IgD-negative memory B cell (primary cell): ENCODE measurements around the gene CACNG8. TPM values are rescaled to one million over a fixed set of nuclear protein-coding genes. Genes with fewer than 3 reads are reported as not detected.
"Not testable (repeated sequence)": the region's sequence is repeated elsewhere in the genome, so short reads cannot be mapped to it uniquely, and the experiment has no call there.

Experiments used
- H3K27ac Mint-ChIP-seq, 3 donors: one replicate each; pipeline ENCODE4 v1.8.0; 2020 to 2022; ENCODE audit warnings: mild to moderate bottlenecking in 3 of 3, mixed read lengths in 3 of 3, moderate library complexity in 1 of 3
- H3K27me3 Mint-ChIP-seq: one replicate; pipeline ENCODE4 v1.8.0; 2021; ENCODE audit warnings: mixed read lengths
- H3K36me3 Mint-ChIP-seq: one replicate; pipeline ENCODE4 v1.8.0; 2020; ENCODE audit warnings: mild to moderate bottlenecking, mixed read lengths
- H3K4me1 Mint-ChIP-seq, 3 donors: one replicate each; pipeline ENCODE4 v1.8.0; 2020 to 2022; ENCODE audit warnings: mixed read lengths in 3 of 3, mild to moderate bottlenecking in 1 of 3
- H3K4me3 Mint-ChIP-seq, 4 donors: one replicate each; pipeline ENCODE4 v1.8.0; 2020 to 2022; ENCODE audit warnings: mild to moderate bottlenecking in 4 of 4, mixed read lengths in 4 of 4, moderate library complexity in 3 of 4
- H3K9me3 Mint-ChIP-seq, 3 donors: one replicate each; pipeline ENCODE4 v1.8.0; 2020 to 2021; ENCODE audit warnings: mixed read lengths in 3 of 3, mild to moderate bottlenecking in 1 of 3
- polyA plus RNA-seq: library from polyadenylated mRNA; unstranded; fragments of 300-500 nt; fragmentation: Illumina TruSeq; gene quantifications from one replicate; pipeline ENCODE4 v1.2.3, GENCODE V29; 2021

CACNG8 gene
- polyA plus RNA-seq, 1 donor from 2014 or later = not detected

DNA sequence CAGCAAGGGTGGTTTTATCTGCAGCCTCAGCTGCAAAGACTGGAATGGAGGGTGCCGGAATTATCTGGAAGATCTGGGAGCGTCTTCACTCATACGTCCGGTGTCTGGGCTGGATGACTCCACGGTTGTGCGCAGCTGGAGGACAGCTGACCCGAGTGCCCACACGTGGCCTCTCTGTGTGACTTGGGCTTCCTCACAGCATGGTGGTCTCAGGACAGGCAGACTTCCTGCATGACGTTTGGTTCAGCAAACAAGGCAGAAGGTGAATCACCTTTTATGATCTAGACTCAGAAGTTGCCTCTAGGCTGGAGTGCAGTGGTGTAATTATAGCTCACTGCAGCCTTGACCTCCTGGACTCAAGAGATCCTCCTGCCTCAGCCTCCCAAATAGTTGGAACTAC, 61.9 kb downstream of the CACNG8 start:
- no peak overlapping the region for H3K27ac Mint-ChIP-seq
- H3K4me1 Mint-ChIP-seq = no peaks in the 10 kb centered on the region
- peaks cover 2% of the 10 kb centered on the region for H3K36me3 Mint-ChIP-seq
- peaks cover 0 to 3% (median 0%) of the 10 kb centered on the region in 3 donors for H3K9me3 Mint-ChIP-seq
- no peak overlapping the region for H3K4me3 Mint-ChIP-seq
- H3K27me3 Mint-ChIP-seq = peaks cover 16% of the 10 kb centered on the region

DNA sequence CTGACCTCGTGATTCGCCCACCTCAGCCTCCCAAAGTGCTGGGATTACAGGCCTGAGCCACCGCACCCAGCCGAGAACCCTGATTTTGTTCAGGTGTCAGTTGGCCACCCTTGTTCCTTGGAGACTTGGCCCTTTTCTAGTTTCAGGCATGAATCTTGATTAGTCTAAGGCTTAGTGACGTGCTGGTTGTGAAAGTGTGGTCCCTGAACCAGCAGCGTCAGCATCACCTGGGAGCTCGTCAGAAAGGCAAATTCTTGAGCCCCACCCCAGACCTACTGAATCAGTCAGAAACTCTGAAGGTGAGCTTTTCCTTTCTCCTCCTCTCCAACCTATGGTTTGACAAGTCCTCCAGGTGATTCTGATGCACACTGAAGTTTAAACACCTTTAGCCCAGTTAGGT, 63.9 kb downstream of the CACNG8 start:
- Mint-ChIP-seq H3K4me3 (no peak overlapping the region), H3K36me3 (peaks cover 2% of the 10 kb centered on the region), H3K4me1 (no peaks in the 10 kb centered on the region), H3K27me3 (peaks cover 15% of the 10 kb centered on the region), H3K27ac (no peak overlapping the region), H3K9me3 (no peaks in the 10 kb centered on the region)

DNA sequence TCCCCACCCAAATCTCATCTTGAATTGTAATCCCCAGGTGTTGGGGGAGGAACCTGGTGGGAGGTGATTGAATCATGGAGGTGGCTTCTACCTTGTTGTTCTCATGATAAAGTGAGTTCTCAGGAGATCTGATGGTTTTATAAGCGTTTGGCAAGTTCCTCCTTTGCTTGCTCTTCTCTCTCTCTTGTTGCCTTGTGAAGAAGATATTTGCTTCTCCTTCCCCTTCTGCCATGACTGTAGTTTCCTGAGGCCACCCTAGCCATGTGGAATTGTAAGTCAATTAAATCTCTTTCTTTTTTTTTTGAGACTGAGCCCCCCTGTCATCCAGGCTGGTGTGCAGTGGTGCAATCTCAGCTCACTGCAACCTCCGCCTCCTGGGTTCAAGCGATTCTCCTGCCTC, 66.6 kb downstream of the CACNG8 start:
- Mint-ChIP-seq H3K36me3 (no peaks in the 10 kb centered on the region), H3K4me3 (no peak overlapping the region), H3K4me1 (no peaks in the 10 kb centered on the region), H3K27me3 (peaks cover 4% of the 10 kb centered on the region), H3K27ac (no peak overlapping the region), H3K9me3 (no peaks in the 10 kb centered on the region)

DNA sequence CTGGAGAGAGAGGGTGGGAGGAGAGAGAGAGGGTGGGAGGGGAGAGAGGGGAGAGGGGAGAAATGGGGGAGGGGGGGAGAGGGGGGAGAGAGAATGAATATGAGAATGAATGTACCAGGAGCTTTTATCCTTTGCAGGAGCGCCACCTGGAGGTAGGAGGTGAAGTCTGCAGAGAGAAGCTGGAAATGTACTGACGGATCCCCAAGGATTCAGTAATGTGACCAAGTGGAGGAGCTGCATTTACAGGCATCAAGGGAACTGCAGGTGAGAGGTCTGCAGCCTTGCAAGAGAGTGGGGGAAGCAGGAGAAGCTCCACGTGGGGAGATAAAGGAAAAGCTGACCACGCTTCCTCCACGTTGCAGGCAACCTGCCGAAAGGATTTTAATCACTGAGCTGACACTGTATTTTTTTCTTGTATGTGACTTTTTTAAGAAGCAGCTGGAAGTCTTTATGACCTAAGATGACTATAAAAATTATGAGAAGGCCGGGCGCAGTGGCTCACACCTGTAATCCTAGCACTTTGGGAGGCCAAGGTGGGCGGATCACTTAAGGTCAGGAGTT, 67.3 kb downstream of the CACNG8 start:
- no peak overlapping the region for H3K27ac Mint-ChIP-seq
- H3K36me3 Mint-ChIP-seq = no peaks in the 10 kb centered on the region
- peaks cover 6% of the 10 kb centered on the region for H3K27me3 Mint-ChIP-seq
- H3K4me1 Mint-ChIP-seq = no peaks in the 10 kb centered on the region
- H3K9me3 Mint-ChIP-seq = no peaks in the 10 kb centered on the region
- H3K4me3 Mint-ChIP-seq = no peak overlapping the region

DNA sequence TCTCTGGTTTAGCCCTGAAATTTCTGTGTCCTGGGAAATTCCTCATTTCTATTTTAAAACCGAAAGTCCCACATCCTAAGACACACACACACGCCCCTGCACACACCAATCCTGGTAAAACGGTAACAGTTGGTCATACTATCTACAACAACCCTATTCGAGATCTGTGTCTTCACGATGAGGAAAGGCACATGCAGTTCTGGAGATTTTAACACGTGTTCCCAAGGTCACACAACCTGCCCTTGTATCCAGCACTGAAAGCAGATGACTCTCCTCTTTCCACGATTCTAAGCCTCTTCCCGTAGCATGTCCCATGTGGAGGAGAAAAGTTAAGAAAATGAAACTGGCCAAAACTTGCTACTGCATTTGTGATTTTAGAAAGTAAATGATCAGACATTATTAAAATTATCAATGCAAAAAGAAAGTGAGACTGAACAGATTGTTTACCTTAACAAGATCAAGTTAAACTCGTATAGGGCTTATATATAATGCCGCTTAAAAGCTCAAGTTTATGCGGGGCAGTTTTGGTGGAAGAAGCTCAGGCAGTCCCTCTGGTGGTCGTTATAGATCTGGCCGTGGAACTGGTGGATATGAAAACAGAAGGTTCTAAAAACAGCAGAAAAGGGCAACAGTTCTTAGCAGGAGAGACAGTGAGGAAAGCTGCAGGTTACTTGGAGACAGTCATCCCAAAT, 68.3 kb downstream of the CACNG8 start:
- Mint-ChIP-seq H3K27me3 (peaks cover 6% of the 10 kb centered on the region), H3K9me3 (no peaks in the 10 kb centered on the region)

DNA sequence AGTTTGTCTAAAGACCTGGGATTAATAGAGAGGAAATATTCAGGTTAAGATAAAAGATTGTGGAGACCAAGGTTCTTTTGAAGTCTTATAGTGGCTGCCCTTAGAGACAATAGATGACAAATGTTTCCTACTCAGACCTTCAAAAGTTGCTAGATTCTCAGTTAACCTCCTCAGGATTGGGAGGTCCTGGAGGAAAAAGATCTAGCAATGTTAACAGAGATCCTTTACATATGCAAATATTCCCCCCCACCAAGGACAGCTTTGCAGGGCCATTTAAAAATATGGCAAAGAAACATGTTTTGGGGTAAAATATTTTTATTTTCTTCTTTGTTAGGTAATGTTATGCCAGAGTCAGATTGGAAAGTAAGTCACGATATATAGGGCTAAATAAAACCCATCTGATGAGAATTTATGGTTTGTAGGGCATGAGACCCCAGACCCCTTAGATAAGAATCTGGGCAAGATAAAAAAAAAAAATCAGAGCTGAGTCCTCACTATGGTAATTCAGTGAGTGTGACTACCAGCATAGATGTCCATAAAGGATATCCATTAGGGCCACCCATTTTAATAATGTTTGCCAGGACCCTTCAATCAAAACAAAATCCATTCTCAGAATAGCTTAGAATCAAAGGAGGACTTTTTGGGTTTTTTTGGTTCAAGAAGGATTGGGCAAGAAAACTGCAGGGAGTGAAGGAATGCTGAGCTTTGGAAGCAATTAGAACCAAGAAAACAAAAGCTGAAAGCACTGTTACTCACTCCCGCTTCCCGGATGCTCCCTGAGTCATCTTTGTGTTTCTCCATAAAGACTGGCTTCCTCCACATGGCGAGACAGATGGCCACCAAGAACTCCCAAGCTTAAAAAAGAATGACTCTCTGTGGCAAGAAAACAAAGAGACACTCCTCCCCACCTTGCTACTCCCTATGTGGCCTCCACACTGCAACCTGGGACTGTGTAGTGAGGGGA, 72.8 kb downstream of the CACNG8 start:
- Mint-ChIP-seq H3K4me1 (no peaks in the 10 kb centered on the region), H3K27me3 (peaks cover 3% of the 10 kb centered on the region), H3K9me3 (peaks cover 0 to 6% (median 6%) of the 10 kb centered on the region in 3 donors), H3K27ac (no peak overlapping the region), H3K4me3 (no peak overlapping the region), H3K36me3 (no peaks in the 10 kb centered on the region)

More for the DNA sequence above, 68.3 kb downstream of the CACNG8 start:
- no peak overlapping the region for H3K4me3 Mint-ChIP-seq
- H3K36me3 Mint-ChIP-seq = no peaks in the 10 kb centered on the region
- no peaks in the 10 kb centered on the region for H3K4me1 Mint-ChIP-seq
- H3K27ac Mint-ChIP-seq = no peak overlapping the region

DNA sequence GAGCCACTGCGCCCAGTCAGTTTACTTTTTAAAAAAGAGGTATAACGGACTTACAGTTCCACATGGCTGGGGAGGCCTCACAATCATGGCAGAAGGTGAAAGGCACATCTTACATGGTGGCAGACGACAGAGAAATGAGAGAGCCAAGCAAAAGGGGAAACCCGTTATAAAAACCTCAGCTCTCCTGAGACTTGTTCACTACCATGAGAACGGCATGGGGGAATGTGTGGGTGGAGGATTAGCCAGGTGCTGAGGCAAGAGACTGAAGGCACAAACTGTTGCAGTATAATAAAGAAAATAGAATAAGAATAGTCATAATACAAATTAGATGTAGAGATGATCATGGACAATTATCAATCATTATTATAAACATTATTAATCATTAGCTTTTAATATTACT, 73.8 kb downstream of the CACNG8 start:
- H3K27me3 Mint-ChIP-seq, H3K4me3 Mint-ChIP-seq, H3K27ac Mint-ChIP-seq, H3K9me3 Mint-ChIP-seq, H3K4me1 Mint-ChIP-seq, H3K36me3 Mint-ChIP-seq: not testable (repeated sequence)

Other genes starting within 250 kb of the CACNG8 start
- 0.15 TPM for gene NLRP12, start 138.6 kb upstream of the CACNG8 start, polyA plus RNA-seq
- gene MYADM, start 95.1 kb upstream of the CACNG8 start, polyA plus RNA-seq = 47.0 TPM
- gene PRKCG, start 80.7 kb upstream of the CACNG8 start, polyA plus RNA-seq = not detected
- not detected for gene CACNG7, start 53.7 kb upstream of the CACNG8 start, polyA plus RNA-seq
- gene CACNG6, start 28.7 kb downstream of the CACNG8 start, polyA plus RNA-seq = not detected
- not detected for gene VSTM1, start 101.0 kb downstream of the CACNG8 start, polyA plus RNA-seq
- gene TARM1, start 118.4 kb downstream of the CACNG8 start, polyA plus RNA-seq = not detected
- gene OSCAR, start 137.9 kb downstream of the CACNG8 start, polyA plus RNA-seq = 0.40 TPM
- gene NDUFA3, start 139.9 kb downstream of the CACNG8 start, polyA plus RNA-seq = 458 TPM
- 11.9 TPM for gene TFPT, start 152.7 kb downstream of the CACNG8 start, polyA plus RNA-seq
- gene PRPF31, start 152.8 kb downstream of the CACNG8 start, polyA plus RNA-seq = 70.6 TPM
- gene CNOT3, start 174.8 kb downstream of the CACNG8 start, polyA plus RNA-seq = 15.1 TPM
- gene LENG1, start 196.8 kb downstream of the CACNG8 start, polyA plus RNA-seq = 15.8 TPM
- gene TMC4, start 210.2 kb downstream of the CACNG8 start, polyA plus RNA-seq = not detected
- 16.1 TPM for gene MBOAT7, start 226.6 kb downstream of the CACNG8 start, polyA plus RNA-seq
- 33.2 TPM for gene TSEN34, start 228.4 kb downstream of the CACNG8 start, polyA plus RNA-seq
- gene RPS9, start 237.9 kb downstream of the CACNG8 start, polyA plus RNA-seq = 1,165 TPM